Measurements from ENCODE around the gene SNPH.

Gene SNPH

DNA sequence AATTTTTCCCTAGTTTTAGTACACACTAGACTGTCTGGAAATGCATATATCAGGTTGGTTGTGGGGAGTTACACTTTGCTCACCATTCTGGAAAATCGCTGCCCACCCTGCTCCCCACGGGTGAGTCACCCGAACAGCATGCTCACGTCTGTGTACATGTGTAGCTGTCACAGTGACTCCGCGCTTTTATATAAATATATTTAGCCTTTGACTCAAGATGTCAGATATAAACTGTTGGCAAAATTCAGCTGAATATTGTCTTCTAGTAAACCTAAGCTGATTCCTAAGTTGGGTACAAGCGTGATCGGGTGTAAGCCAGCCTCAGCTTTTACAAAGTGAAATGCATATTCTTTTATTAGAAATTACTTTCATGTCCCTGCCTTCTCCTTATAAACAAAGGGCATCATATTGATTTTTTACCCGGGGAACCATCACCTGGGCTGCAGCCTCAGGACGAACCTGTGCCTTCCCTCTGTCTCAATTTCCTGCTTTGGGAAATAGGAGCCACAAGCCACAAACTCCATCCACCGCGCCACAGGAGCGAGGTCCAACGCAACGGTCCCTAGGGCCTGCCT lies 58.6 kb downstream of the SNPH start:
- no peak for DNase-seq (ENCODE audit: low read depth in 2 of 2)

DNA sequence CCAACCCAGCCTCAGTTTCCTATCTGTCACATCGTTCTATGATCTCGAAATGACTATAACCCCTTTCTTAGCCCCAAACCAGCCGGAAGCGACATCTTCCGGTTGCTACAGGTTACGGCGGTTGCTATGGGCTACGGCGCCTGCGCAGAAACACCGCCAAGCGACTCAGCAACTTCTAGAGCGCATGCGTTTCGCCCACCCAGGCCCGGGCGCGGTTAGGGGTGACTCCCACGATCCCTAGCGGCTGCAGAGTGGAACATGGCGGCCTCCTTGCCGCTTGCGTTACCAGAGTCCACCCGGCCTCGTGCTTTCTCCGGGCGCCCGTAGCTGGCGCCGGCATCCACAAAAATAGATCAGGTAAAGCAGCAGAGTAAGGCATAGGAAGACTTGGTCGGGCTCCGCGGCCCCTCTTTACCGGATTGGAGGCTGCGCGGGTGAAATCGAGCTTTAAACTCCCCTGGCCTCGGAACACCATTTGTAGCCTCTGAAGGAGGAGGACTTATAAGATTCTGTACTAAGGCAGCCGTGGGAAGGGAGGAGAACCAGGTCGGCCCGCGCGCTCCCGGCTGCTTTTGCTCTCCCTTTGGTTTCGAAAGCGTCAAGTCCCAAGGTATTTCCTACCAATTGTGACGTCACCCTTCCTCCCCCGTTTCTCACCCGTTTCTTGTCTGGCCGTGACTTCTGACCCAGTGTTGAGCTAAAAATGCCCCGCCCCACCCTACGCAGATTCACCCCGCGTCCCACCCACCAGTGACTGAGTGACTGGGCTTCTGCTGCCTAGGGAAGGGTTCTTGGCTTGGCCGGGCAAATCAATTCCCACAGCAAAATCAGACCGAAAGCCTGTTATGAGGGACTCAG lies 59.3 kb downstream of the SNPH start:
- DNase-seq (ENCODE audit: low read depth in 2 of 2) = peak; percentile 98

DNA sequence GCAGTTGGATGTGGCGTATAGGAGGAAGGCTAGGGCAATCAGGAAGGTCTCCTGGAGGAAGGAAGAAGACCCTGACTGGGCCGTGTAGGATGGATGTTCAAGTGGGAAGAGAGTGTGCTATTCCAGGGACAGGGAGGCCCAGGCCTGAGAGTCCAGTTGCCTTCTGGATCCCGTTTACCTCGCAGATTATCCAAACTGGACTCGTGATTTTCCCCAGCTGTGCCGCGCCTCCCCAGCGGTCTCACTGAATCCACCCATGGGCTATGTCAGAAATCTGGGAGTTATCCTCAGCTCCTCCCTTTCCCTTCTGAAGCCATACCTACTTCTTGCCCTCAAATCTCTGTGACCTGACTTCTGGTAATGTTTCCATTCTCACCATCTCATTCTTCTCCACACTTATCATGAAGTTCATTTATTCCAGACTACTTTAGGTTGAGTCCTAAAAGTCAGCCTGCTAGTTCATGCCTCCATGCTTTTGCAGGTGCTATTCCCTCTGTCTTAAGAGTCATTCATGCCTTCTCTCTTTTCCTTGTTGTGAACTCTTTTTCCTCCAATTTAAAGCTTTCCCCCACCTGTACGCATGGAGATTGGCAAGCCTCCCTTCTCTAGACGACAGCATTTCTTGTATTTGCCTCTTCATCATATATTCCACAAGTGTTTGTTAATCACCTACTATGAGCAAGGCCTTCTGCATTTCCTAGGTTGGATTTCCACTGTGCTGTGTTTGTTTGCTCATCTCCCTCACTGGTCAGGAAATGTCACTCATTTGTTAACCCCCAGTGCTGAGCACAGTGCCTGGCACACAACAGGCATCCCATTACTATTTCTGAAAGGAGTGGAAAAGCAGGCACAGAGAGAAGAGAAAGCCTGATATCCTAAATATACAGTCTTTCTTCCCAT lies 60.2 kb downstream of the SNPH start:
- no peak for DNase-seq (ENCODE audit: low read depth in 2 of 2)

DNA sequence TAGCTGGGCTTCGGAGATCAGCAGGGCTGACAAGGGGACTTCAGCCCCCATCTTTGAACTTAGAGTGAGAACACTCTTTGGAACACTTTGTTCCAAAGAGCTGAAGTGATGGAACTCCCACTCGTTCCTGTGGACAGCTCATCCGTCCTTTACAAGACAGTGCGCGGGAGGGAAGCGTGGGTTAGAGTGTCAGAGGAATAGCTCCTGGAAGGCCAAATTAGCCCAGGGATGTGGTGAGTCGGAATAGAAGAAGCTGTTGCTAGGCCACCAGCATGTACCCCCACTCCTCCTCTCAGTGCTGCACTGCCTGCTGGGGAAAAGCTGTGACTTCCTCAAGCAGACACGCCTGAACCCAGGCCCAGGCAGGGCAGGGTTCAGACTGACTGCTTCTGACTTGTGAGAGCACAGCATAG lies 61.2 kb downstream of the SNPH start:
- DNase-seq (ENCODE audit: low read depth in 2 of 2) = no peak

DNA sequence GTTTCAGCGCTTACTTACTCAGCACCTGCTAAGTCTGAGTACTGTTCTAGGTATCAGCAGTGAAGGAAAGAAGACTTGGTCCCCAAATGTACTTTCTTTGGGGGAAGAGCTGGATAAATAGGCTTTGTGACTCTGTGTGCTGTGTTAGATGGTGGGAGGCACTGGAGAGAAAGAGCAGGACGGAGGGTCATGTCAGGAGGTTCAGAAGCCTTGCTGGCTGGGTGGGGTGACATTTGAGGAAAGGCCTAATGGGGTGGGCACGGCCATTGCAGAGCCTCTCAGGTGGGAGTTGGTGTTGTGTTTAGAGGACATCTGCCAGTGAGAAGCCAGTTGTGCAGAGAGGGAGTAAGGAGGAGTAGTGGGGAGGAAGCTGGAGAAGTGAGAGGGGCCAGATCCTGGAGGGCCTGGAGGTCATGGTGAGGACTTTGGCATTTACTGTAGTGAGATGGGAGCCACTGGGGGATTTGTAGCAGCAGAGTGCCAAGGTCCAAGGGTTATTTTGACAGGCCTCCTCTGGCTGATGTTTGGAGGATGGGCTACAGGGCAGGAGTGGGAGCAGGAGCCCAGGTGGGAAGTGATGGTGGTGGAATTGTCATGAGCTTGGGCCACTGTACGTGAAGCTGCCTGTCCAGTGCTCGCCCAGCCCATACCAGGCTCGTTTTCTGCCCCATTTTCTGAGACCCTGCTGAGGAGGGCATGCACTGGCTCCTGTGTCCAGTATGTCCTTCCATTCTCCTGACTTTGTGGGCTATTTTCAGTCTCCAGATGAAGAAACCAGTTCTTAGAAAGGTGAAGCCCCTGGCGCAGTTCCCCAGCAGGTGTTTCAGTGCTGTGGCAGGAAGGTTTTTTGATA lies 62.0 kb downstream of the SNPH start:
- no peak for DNase-seq (ENCODE audit: low read depth in 2 of 2)

DNA sequence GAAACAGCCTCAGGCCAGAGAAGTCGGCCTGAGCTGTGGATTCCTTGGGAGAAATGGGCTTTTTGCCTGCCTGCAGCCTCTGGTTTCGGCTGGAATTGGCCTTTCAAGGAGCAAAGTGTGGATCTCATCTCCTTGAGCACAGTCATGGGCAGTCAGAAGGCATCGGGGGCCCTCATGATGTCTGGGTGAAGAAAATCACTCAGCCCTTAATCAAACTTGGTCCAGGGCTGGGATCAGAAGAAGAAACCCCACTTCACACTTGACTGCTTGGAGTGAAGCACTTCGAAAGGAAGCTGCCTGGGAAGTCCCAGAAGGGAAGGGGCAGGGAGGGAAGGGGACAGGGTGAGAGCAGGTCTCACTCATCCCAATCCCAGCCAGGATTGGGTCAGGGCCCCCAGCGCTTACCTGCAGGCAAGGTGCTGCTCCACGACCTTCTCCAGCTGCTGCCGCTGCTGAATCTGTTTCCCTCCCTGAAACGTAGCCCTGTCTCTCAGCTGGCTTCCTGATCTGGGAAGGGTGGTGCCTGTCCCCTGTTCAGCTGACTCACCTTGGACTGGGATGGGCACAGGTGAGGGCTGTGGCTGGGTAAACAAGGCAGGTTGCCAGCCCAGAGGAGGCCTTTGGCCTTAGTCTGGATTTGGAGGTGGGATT lies 62.7 kb downstream of the SNPH start, which contains the start of gene SDCBP2:
TSS of gene SDCBP2 (minus strand) at position 460 of the 651 bp plus-strand sequence. CDS start 8,723 bp downstream, outside the sequence.
- no peak for DNase-seq (ENCODE audit: low read depth in 2 of 2)

DNA sequence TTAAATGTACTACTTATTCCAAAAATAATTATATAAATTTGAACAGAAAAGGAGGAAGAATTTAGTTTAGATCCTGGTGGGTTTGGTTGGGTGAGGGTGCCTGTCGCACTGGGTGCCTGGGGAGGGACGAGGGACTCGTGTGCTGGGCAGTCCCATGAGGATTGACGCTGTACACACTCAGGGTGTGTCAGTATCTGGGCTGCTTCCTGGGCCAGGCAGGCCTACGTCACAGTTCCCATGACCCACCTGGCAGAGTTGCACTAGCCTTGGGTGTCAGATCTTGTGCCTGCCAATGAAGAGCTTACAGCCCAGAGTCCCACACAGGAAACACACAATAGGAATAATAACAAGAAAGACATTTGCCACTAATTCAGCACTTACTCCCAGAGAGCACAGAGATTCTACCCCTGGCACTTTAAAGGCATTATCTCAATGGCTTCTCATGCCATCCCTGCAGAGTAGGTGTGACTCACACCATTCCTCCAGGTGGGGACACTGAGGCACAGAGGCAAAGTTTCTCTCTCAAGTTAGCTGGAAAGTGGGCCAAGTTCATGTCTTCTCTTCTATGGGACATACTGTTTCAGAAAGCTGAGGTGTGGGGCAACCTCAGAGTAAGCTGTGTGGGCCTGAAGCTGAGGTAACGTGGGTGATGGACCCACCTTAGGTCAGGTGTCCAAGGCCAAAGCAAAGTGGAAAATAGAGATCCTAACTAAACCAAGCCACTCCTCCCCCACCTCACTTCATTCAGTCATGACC lies 64.2 kb downstream of the SNPH start:
- no peak for DNase-seq (ENCODE audit: low read depth in 2 of 2)

DNA sequence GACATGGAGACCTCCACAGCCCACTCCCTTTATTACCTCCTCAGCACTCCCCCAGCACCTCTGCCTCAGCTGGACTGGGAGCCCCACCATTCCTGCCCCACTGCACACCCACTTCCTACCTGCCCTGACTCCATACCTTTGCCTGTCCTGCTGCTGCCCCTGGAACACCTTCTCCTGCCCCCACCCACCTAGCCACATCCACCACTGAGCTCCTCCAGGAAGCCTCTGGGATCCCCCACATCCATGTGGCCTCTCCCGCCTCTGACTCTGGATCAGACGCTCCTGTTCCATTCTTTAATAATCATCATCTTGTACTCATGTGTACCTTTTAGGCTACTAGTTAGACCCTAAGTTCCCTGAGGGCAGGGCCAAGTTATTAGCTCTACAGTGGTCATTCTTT lies 65.0 kb downstream of the SNPH start:
- DNase-seq (ENCODE audit: low read depth in 2 of 2) = no peak

DNA sequence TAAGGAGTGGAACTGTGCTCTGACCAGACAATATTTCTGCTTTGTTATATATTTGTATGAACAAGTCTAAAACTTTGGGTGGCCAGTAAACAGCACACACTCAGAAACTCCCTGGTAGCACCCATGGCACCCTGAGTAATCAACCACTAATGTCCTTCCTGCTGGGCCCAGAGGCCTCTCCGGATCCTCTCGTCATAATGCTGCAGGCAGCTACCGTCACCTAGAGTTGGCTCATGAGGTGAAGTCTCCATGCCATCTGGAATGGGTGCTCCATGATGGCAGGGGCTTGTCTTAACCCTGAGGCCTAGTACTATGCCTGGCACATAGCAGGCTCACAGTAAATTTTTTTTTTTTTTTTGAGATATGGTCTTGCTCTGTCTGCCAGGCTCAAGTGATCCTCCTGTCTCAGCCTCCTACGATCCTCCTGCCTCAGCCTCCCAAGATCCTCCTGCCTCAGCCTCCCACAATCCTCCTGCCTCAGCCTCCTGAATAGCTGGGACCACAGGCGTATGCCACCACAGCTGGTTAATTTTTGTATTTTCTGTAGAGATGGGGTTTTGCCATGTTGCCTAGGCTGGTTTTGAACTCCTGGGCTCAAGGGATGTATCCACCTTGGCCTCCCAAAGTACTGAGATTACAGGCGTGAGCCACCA lies 65.8 kb downstream of the SNPH start:
- no peak for DNase-seq (ENCODE audit: low read depth in 2 of 2)

DNA sequence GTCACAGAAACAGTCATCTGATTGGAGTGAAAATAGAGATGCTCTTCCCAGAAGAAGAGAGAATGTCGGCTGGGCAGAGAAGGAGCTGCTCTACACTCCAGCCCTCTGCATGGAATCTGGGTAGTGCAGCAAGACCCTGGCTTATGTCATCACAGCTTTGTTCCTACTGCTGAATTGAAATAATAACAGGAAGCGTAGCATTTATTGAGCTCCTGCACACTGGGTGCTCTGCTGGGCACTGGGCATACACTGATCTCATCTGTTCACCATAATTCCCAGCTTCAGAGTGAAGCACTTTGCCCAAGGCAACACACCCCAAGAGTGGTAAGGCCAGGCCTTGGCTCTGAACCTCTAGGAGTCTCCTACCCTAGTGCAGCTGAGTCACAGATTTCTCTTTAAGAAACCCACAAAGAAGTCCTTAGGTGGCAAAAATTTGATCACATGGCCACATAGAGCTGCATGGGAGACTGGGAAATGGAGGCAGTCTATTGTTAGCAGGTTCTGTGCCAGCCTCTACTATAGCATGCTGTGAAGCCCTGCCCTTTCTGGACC lies 66.7 kb downstream of the SNPH start:
- DNase-seq (ENCODE audit: low read depth in 2 of 2) = no peak

DNA sequence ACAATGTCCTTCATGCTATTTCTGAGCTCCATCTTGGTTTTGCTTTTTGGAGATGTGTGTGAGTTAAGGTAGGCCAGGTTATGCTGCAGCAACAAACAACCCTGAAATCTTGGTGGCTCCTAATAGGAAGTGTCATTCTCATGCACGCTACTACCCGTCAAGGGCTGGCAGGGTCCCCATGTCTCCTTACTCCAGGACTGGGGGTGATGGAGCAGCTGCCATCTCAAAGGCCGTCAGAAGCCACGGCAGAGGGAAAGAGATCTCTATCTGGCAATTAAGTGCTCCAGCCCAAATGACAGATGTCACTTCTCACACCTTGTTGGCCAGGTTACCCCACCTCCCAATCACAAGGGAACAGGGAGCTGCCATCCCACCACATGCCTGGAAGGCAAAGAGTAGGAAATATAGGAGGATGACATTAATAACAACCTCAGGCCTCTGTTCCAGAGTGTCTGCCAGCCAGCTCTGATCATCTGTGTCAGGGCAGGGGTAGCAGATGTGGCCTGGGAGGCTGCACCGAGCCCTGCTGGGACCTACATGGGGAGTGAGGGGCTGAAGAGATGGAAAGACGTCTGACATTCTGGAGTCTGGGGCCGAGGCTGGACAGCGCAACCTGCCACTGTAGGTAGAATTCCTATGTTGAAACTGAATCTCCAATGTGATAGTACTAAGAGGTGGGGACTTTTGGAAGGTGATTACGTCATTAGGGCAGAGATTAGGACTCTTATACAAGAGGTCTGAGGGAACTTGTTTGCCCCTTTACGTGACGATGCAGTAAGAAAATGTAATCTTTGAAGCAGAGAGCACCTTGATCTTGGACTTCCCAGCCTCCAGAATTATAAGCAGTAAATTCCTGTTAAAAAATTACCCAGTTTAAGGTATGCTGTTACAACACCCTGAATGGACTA lies 67.6 kb downstream of the SNPH start:
- no peak for DNase-seq (ENCODE audit: low read depth in 2 of 2)

DNA sequence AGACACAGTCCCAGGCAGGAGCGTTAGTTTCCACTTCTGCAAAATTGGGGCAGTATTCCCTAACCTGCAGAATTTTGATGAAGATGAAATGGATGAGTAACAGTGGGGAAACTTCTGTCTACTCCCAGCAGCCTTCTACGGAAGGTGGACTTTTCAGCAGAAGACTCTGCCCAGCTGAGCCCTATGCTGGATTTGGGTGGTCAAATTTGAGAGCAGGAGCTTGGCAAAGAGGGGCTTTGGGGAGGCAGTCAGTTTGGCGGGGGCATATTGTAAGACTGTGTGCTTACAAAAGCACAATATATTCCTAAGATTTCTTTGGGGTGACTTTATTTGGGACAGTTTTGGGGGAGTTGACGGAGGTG lies 68.3 kb downstream of the SNPH start:
- DNase-seq (ENCODE audit: low read depth in 2 of 2) = no peak

DNA sequence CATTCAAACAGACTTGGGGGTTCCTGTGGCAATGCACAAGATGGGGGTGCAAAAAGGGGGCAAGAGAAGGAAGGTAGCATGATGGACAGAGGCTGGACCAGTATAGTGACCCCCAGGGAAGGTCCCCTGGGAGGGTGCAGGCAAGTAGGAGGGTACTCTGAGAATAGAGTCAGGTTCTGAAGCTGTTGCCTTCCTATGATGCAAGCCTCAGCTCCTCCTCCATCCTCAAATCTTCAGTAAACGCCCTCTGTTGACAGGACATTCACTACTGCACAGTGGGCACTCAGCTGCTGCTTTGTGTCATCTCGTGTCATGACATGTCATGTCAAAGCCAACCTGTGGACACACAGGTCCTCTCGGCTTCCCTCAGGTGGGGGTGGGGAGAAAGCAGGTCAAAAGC lies 68.7 kb downstream of the SNPH start:
- no peak for DNase-seq (ENCODE audit: low read depth in 2 of 2)

DNA sequence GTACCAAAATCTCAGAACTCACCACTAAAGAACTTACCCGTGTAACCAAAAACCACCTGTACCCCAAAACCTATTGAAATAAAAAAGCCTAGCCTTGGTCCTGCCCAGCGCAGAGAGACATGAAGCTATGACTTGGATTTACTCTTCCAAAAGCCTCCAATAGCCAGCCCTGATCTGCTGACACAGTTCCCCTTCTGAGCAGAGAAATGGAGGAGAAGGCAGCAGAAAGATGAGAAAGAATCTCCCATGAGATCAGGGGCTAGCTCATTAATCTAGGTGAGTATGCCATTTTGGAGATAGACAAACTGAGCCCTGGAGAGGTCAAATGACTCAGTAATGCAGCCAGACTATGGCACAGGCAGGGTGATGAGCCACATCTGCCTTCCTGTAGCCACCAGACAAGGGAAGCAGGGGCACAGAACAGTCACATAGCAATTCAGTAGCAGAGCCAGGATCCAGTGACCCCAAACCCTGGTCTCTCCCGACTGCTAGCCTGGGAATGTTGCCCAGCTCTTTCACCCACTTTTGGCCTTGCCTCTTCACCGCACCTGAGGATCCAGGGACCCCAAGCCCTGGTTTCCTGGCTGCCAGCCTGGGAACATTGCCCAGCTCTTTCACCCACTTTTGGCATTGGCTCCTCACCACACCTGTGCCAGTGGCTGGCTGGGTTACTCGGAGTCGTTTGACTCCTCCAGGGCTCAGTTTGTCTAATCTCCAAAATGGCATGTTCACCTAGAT lies 70.0 kb downstream of the SNPH start:
- no peak for DNase-seq (ENCODE audit: low read depth in 2 of 2)

DNA sequence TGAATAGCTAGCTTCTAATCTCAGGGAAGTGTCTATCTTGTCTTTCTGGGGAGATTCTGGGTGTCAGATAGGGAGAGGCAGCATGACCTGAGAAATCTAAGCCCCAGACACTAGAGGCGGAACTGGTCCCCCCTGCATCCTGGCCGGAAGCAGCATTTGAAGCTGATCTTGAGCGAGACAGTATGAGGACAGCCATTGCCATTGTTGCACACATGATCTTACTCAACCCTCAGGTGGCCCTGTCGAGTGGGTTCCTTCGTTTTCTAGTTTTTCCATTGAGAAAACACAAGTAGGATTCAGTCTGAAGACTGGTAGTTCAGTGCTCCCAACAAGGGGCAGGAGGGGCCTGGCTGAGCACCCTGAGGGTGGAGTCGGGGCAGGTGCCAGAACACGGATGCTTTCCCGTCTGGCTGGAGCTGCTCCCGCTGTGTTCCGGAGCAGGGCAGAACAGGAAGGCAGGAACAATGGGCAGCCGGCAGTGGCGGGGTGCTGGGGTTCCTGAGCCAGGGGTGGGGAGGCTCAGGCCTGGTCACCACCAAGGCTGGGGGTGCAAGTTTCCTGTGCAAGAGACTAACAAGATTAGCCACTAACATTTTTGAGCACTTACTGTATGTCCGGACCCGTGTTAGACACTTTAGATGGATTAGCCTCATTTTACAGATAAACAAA lies 70.7 kb downstream of the SNPH start:
- DNase-seq (ENCODE audit: low read depth in 2 of 2) = no peak

DNA sequence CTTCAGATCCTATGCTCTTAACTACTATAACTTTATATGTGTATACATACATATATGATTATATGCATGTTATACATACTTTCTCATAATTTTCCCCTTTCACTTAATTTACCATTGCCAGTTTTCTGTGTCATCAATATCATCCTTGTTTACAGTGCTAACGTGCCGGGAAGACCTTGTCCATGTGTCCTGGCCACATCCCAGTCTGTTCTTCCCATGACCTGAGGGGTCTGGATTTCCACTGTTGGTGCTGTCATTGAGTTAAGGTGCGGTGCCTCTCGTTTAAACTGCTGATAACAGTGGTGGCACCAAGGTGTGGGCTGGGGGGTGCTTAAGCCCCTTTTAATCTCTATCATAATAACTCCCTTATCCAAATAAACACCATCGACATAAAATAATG lies 71.3 kb downstream of the SNPH start:
- DNase-seq (ENCODE audit: low read depth in 2 of 2) = no peak

DNA sequence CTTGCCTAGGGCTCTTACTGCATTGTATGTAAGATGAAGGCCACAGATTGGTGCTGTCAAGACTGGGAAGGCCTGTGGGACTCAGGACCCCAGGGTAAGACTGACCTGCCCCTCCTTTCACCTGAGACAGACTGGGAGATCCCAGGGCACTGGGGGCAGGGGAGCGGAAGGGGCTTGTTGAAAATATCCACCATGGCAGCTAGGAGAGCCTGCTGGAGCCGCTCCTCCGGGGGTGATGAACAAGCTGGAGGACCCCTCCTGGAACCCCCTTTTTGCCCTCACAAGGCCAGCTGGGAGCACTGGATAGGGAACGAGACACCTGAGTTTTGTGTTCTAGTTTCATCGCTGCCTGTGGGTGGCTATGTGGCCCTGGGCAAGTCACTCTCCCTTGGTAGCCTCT lies 72.0 kb downstream of the SNPH start:
- no peak for DNase-seq (ENCODE audit: low read depth in 2 of 2)

All from activated CD4-positive, alpha-beta T cell treated with anti-CD3 and anti-CD28 coated beads for 24 hours (primary cell).